Measurements from ENCODE around the gene TM4SF1.
A peak's percentile ranks its signal among the peaks of the same experiment; 100 is the strongest.
"Not testable (repeated sequence)": the region's sequence is repeated elsewhere in the genome, so short reads cannot be mapped to it uniquely, and the experiment has no call there.

TM4SF1 gene

DNA sequence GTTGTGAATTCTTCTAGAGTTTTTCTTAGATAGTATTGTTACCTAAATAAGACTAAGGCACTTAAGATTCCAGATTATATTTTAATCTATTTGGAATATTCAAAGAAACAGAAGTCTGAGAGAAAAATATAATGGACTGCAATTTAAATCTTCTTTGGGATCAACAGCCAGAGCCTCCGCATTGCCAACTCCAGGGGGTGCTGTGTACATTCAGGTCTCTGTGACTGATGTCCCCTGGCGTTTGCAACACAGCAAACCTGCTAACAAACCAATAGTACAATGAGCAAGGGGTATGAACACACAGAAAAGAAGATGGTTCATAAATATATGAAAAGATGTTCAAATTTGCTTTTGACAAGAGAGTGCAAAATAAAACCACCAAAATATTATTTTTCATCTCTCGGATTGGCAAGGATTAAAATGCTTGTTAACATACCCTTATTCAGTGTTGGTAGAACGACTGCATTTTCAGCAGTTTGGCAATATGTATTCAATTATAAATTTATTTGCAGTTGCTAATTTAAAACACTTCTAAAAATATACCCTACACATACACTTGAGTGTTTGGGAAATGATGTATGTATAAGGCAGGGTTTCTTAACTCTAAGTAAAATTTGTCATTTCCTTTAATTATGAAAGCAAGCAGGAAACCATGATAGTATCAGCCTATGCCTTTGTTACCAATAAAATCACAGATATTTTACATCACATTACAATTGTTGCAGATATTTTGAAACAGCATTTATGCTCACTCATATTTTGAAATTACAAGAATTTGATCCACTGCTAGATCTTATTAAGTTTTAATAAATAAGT lies 16.1 kb upstream of the TM4SF1 start:
- DNase-seq: no peak

DNA sequence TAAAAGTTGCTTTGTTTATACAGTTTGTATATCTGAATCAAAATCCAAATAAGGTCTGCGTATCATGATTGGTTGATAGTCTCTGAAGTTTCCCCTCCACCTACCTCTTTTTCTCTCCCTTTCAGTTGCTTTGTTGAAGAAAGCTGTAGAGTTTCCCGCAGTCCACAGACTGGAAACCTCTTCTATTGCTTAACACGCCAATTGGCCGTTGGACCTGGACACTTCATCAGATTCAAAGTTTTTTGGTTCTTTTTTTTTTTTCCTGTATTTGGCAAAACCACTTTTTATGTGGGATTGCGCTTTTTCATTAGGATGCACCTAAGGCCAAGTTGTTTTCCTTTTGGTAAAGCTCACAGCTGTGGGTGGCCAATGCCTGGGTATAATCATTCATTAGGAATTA lies 14.5 kb upstream of the TM4SF1 start:
- DNase-seq: no peak

DNA sequence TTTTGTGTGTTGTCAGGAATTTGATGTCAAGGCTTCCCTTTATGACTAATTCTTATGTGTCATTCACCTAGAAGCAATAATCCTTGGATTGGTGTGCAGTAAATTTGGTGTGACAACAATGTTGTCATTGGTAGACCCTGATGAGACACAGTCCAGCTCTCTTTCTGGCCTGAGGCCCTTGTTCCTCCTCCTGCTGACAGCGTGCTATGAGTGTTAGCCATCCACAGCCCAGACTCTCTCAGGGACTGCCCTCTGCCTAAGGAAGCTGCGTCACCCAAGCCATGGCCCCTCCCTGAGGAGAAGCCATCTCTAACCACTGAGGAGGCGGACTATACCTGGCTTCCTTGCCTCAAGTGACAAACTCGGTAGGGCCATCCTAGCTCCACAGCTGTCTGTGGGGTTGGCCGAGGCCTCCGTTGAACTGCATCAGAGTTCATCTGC lies 13.3 kb upstream of the TM4SF1 start:
- DNase-seq: no peak

DNA sequence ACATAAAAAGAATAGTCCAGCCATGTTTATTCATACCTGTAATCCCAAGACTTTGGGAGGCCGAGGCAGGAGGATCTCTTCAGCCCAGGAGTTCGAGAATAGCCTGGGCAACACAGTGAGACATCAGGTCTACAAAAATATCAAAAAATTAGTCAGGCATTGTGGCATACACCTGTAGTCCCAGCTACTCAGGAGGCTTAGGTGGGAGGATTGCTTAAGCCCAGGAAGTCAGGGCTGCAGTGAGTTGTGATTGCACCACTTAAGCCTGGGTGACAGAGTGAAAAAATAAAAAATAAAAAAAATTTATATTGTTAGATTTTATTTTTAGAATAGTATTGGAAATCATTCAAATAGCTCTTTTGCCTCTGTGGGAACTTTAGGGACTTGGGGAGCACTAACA lies 12.8 kb upstream of the TM4SF1 start:
- DNase-seq: no peak

DNA sequence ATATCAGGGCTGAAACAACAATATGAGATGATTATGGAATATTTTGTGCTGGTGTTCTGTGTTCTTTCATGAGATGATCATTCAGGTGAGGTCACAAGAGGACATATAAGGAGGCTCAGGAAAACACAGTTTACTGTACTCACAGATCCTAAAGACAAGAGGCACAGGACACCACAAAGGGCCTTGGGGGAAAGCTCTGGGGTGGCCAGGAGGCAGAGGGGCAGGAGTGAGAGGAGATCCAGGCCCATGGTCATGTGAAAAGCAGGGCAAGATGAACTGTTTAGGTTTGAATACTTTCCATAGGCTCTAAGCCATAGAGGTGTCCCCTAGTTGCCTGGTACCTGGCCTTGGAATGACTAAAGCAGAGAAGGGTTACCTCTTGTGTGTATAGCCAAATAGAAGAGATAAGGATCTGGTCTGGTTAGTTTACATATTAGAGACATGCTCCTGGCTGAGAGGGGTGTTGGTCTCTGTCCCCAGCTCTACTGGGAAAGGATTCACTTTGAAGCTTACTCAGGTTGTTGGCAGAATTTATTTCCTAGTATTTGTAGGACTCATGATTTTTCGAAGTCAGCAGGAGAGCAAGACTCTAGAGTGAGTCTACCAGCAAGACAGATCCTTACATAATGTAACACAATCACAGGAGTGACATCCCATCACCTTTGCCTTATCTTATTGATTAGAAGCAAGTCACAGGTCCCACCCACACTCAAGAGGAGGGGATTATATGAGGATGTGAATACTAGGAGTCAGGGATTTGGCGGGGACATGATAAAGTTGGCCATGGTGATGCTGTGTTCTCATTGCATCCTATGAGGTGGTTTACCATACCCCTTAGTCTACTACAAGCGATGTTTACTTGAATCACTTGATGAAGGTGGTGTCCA lies 11.3 kb upstream of the TM4SF1 start:
- no peak for DNase-seq

DNA sequence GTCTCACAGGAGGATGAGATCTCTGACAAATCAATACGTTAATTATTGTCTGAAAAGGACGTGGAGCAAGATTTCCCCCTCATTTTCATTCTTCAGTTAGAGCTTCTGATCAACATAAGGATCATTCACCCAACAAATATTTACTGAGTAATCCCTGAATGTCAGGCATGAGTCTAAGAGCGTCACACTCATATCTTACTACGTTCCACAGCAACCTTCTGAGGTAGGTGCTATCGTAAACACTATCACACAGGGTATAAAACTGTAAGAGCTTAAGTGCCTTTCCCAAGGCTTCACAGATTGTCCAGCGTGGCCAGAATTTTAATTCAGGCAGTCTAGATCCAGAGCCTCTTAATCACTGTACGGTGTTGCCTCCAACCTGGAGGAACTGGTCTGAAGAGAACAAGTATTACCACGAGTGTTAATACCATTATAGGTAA lies 10.6 kb upstream of the TM4SF1 start:
- no peak for DNase-seq

DNA sequence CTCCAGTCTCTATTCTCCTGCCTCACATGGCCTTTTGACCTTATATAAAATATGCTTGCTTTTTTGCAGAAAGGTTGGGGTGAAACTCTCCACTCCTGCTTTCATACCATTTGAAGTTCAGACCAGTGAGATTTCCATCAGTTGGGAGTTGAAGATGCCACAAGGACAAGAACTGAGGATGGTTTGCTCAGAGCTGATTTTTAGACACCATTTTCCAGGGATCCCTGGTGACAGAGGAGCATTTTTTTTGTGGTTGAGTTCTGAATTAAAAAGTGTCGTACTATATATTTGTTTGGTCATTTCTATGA lies 8.8 kb upstream of the TM4SF1 start:
- no peak for DNase-seq

DNA sequence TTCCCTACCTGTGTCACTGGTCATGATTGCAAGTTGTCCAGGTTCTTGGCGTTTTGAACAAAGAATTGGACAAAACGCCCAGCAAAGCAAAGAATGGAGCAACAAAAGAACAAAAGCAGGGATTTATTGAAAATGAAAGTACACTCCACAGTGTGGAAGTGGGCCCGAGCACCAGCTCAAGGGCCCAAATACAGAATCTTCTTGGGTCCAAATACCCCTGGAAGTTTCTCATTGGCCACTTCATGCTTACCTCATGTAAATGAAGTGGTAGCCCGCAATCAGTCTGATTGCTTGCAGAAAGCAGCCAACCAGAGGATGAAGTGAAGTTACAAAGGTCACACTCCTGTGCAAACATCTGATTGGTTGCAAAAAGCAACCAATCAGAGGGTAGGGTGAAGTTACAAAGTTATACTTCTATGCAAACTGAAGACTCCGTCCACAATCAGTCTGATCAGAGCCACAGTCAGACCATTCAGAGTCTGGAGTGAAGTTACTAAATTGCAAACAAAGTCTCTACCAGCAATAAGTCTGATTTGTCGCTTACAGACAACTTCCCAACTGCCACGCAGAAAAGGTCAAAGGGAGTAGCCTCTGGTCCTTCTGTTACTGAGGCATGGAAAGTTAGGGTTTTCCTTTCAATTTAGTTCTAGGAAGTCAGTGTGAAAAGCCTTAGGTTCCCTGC lies 8.3 kb upstream of the TM4SF1 start:
- DNase-seq: no peak

DNA sequence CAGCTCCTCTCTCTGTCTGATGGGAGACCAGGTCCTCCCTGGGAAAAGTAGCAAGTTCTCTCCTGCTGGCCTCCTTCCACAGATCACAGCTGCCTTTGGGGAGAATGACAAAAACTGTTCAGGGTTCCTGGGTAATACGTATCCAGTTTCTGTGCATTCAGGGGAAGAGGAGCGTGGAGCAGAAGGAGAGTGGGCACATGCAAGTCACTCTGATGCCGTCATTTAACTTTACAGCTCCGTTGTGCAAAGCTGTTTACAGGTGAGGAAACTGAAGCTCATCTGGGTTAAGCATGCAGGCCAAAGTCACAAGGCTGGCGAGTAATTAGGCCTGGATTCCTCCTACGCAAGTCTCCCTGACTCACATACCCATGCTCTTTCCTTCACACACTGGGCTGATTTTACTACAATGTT lies 7.5 kb upstream of the TM4SF1 start:
- no peak for DNase-seq

DNA sequence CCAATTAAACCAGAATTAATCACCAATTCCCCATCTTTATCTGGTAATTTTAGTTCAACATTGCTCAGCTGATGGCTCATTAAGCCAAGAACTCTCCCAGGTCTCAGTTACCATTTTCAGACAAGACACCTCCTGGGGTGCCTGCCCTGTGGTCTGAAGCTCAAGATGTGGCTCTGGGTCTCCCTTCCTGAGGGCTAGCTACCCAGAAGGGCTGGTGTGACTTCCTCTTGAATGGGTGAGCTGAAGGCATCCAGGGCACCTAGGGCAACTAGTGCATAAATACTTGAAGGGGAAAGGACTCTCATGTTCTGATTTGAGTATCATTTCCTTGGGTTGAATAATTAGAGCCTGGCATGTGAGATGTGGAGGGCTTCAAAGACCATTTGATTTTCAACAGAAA lies 6.7 kb upstream of the TM4SF1 start:
- DNase-seq: no peak

DNA sequence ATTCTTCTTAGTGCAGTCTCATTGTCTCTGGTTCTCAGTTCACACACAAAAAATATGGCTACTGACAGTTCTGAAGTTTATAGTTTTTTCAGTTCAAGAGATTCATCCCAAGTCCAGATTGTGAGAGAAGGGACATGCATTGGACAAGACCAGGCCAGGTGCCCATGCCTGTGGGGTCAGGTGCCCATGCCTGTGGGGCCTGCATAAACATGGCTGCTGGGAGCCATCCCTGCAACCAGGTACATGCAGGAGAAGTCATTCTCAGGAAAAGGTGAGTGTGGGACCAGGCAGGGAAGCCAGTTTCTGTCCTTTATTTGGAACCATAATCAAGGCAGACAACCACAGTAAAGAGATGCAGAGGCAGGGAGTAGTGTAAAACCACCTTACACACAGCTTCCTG lies 6.3 kb upstream of the TM4SF1 start:
- DNase-seq: no peak

DNA sequence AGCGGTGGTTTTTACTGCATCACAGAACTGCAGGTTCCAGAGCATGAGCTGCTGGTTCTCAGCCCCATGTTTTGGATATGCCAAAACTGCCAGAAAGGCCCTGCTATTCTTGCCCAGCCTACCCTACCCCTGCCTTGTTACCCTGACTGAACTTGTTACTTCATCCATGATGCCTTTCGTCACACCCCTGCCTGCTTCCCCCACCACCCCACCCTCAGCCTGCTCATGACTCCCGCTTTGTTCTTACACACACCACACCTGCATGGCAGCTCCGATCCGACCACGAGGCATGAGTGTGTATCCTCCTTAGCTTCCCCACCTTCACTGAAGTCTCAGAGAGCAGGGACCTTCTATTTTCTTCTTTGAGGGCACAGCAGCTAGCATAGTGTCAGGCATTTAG lies 5.1 kb upstream of the TM4SF1 start:
- no peak for DNase-seq

DNA sequence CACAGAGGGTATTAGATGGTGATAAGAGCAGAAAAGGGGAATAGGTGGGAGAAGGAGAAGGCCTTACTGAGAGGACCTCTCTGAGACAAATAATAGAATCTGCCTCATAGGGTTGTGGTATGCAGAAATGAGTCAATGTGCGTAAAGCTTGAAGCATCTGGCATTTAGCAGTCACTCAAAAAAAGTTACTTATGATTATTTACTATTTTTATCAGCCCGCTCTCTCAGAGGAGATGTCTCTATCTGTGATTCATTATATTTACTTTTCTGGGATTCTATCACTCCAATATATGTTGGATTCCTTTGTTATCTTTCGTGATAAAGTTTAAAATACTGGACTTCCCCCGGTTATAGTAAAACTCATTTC lies 4.6 kb upstream of the TM4SF1 start:
- DNase-seq: no peak

DNA sequence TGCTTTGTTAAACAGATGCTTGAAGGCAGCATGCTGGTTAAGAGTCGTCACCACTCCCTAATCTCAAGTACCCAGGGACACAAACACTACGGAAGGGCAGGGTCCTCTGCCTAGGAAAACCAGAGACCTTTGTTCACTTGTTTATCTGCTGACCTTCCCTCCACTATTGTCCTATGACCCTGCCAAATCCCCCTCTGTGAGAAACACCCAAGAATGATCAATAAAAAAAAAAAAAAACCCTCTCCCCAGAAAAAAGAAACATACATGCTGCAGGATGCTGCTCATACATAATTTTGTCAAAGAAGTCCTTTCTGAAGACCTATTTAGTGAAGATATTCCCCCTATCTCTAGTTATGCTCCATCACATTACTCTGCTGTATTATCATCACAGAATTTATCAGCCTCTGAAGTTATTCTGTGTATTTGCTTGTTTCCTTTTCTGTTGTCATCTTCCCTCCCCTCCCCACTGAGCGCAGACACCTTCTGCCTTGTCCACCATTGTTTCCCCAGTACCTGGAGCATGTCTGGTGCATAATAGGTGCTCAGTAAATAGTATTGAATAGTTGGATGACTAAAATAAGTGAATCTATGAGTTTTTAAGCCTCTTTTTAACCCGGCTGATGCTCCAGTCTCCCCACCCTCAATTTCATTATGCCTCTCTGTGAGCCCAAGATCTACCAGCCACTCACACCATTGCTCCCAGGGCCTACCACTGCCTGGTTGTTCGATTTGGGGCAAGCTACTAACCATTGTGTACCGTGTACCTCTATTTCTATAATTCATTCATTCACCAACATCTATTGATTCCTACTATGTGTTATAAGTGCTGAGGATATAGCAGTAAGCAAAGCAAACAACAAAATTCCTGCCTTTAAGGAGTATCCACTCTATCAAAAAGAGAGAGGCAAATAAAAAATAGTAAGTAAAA lies 4.0 kb upstream of the TM4SF1 start:
- DNase-seq: no peak

DNA sequence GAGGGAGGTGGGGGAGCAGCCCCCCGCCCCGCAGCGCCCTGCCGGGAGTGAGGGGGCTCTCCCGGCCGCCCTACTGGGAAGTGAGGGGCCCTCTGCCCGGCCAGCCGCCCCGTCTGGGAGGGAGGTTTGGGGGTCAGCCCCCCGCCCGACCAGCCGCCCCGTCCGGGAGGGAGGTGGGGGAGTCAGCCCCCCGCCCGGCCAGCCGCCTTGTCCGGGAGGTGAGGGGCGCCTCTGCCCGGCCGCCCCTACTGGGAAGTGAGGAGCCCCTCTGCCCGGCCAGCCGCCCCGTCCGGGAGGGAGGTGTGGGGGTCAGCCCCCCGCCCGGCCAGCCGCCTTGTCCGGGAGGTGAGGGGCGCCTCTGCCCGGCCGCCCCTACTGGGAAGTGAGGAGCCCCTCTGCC lies 2.8 kb upstream of the TM4SF1 start:
- DNase-seq: not testable (repeated sequence)

DNA sequence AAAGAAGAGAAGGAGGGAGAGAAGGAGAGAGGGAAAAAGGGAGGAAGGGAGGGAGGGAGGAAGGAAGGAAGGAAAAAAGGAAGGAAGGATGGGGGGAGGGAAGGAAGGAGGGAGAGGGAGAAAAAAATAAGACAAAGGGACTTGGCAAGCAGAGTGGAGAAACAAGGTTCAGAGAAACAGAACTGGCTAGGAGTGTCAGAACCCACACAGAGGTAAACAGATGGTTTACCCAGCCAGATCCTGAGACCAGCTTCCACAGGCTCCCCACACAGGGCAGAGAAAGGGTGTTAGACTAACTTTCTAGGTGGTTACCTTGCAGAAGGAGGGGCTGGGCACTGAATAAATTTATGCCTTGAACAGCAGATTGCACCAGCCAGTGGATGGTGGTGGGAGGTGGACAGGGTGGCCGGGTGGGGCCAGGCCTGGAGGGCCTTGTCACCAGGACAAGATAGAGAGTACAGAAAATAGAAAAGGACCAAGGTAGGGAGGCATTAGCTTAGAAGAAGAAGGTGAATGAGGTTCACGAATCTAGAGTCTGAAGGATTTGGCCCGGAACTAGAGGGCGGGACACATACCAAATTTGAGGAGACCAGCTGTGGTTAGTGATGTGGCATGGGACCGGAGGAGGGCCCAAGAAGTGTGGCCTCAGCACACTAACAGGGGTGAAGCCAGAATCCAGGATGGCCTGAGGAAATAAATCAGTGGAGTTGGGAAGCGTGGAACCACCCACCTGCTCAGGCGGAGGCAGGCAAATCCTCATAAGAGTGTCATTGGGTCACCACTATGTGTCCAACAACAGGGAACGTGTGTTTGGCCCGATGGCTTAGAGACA lies 1.2 kb upstream of the TM4SF1 start:
- no peak for DNase-seq

DNA sequence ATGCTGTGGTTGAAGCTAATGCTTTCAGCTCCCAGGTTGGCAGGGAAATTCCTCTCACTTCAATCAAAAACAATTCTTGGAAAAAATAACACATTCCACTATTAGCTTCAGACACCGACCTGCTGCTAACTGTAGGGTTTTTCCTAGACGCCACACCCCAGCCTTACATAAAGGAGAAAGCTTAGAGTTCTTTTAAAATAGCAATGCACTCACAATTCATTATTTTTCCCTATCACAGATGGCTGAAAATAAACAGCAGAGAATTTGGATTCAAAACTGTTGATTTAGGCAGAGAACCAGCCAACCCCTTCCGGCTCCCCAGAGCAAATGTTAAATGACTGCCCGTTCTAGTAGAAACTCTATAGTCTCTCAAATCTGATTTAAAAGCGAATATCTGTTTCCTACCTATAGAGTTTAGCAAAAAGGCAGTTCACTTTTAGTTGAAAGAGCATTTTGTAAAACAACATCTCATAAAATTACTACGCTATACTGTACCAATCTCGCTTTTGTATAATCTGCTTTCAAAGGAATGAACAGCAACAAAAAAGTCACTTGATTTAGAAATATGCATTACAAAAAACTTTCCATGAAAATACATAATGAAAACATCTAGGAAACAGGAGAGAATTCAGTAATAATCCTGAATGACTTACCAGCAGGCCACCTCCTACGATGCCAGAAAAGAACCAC lies 586 bp downstream of the TM4SF1 start:
- DNase-seq: peak; percentile 21

DNA sequence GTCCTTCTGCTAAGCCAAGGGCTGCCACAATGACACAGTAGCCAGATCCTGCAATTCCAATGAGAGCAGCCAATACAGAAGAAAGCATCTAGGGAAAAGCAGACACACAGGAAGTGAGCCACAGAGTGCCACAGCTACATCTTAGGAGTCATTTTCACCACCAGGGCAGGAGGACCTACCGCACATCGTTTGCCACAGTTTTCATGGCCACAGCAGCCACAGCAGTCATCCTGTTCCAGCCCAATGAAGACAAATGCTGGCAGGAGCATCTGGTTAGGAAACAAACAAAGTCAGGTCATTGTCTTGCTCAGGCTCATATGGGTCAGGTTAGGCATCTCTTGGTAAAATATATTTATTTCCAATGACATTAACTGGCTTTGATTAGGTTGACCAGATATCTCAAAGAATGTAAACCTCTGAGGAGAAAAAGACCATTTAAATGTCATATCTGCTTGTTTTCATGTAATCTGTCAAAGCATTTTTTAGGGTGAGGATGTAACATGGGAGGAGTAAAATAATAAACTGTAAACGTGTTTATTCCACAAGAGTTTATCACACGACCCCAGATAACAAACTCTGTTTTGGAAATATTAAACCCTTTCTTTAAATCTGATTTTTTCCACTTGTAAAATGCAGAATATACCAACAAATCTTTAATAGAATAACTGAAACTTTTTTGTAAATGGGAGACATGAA lies 1.8 kb downstream of the TM4SF1 start:
- no peak for DNase-seq

DNA sequence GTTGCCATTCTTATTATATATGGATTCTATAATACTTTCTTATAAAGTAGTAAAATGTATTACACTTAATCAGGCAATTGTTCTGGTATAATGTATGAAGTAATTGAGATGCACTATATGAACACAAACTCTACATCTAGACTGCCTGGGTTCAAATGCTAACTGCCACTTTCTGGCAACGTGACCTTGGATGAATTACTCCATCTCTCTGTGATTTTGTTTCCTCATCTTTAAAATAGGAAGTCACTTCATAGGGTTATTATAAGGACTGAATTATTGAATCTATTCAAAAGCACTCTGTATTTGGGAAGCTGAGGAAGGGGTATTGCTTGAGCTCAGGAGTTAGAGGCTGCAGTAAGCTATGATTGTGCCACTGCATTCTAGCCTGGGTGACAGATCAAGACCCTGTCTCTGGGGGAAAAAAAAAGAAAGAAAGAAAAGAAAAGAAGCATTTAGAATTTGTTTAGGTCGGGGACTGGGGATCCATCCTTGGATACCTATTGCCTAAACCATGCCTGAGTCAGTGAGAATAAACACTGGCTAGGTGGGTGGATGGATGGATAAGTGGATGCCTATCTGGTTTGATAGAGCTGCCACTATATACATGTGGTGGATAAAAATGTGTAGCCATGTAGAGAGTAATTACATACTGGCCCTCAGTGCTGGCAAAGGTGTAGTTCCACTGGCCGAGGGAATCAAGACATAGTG lies 2.5 kb downstream of the TM4SF1 start:
- DNase-seq: no peak

DNA sequence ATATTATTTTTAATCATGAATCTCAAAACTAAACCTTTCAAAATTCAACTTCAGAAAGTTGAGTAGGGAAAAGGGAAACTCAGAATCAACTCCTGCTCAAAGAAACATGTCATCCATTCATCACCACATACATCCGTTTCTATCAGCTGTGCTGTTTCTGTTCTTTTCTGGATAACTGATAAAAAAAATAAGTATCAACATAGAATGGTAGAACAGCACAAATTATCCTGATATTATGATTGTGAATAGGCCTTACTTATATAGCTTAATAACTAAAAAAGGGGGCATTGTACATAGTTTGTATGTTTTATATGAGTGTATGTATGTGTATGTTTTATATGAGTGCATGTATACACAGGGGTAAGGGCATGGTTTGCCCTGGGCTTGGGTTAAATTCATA lies 3.1 kb downstream of the TM4SF1 start:
- no peak for DNase-seq
